ENCODE measurements around the gene PIR. TPM values are rescaled to one million over a fixed set of nuclear protein-coding genes. Genes with fewer than 3 reads are reported as not detected.

PIR gene
- total and polyA plus RNA-seq, 2 of the 8 experiments (the other 6 are each of a cell fraction or from before 2014, with no cell fraction given): 6.4 to 10.3 TPM

GRCh38 chrX:15437724-15438123, 55.4 kb downstream of the PIR start:
- no peak overlapping the region for H2BK12ac ChIP-seq (ENCODE audit: low read depth, low read length)
- no peak overlapping the region for H3K23ac ChIP-seq (ENCODE audit: insufficient read length)
- no peaks in the 10 kb centered on the region for H3K9me3 ChIP-seq (ENCODE audit: insufficient read depth in 2 of 2, low read depth in 1 of 2, low read length in 1 of 2)
- ChIA-PET POLR2A (ENCODE audit: partially characterized antibody) (no interaction called here), CTCF (ENCODE audit: partially characterized antibody) (interaction anchor here (0.8 to 1.4 kb wide), 3 partner anchors 11 to 34 kb away, joined by 3 to 4 read pairs (median 3); no protein-coding TSS in a partner anchor)
- H3K79me2 ChIP-seq (ENCODE audit: control insufficient read depth in 1 of 2, insufficient read depth in 2 of 2, low read length in 2 of 2): no peaks in the 10 kb centered on the region
- H3K79me1 ChIP-seq (ENCODE audit: low read depth, low read length): no peaks in the 10 kb centered on the region
- H3K4me1 ChIP-seq (replicated peaks in 1 of 4; ENCODE audit: control insufficient read depth in 3 of 4, insufficient read depth in 4 of 4, low read length in 3 of 4): no peaks in the 10 kb centered on the region
- no peaks in the 10 kb centered on the region for H3K27me3 ChIP-seq (replicated peaks in 1 of 4; ENCODE audit: control insufficient read depth in 3 of 4, extremely low read depth in 1 of 4, insufficient read depth in 3 of 4, low read length in 3 of 4)
- H2AK5ac ChIP-seq (ENCODE audit: low read depth, low read length): no peak overlapping the region
- DNase-seq (ENCODE audit: low read depth in 1 of 2, low spot score in 2 of 2) (no peak), FAIRE-seq (no peak)
- no peaks in the 10 kb centered on the region for H3K23me2 ChIP-seq (ENCODE audit: low read depth, low read length)
- WGBS, 2 experiments (ENCODE audit: extremely low coverage in 1 of 2, insufficient coverage in 1 of 2, insufficient read length in 1 of 2, insufficient replicate concordance in 2 of 2, low coverage in 1 of 2, low lambda C conversion rate in 2 of 2, missing lambda C conversion rate in 1 of 2): 90% methylated on average over 1 of the region's 1 CpG; no CpG with 5 or more reads in 1 of the 2 experiments
- H3K36me3 ChIP-seq (ENCODE audit: control insufficient read depth in 2 of 4, insufficient read depth in 4 of 4, low read length in 3 of 4): no peaks in the 10 kb centered on the region
- no peak overlapping the region for H3K4ac ChIP-seq (replicated peaks; ENCODE audit: insufficient read length, low read depth, low read length)
- no peak overlapping the region for H2BK120ac ChIP-seq (replicated peaks; ENCODE audit: low read depth, low read length)
- no peak overlapping the region for H3K4me2 ChIP-seq (ENCODE audit: insufficient read depth in 1 of 2, low read depth in 2 of 2, low read length in 2 of 2)
- no peak overlapping the region for H3K14ac ChIP-seq (ENCODE audit: insufficient read length)
- H2AFZ ChIP-seq (ENCODE audit: low read length): no peak overlapping the region
- H3K27ac ChIP-seq (ENCODE audit: low read depth, low read length): no peak overlapping the region
- H4K8ac ChIP-seq (ENCODE audit: extremely low read depth, insufficient read depth, low read length): no peak overlapping the region
- H3K18ac ChIP-seq (ENCODE audit: extremely low read depth, low read length): no peak overlapping the region
- no peak overlapping the region for H2BK20ac ChIP-seq (ENCODE audit: low read length)
- H2BK15ac ChIP-seq (ENCODE audit: low read length): no peak overlapping the region
- H3K4me3 ChIP-seq (ENCODE audit: extremely low read depth in 1 of 4, insufficient read depth in 2 of 4, low read depth in 3 of 4, low read length in 4 of 4): no peak overlapping the region
- H3K56ac ChIP-seq (replicated peaks; ENCODE audit: insufficient read length, low read depth, low read length): no peak overlapping the region
- H4K5ac ChIP-seq (ENCODE audit: insufficient read length, low read depth, low read length): no peak overlapping the region
- TF ChIP-seq TAF1 (IDR thresholded peaks at IDR 0.05; ENCODE audit: low read depth, low read length): no peak
- TF ChIP-seq CBX8 (IDR thresholded peaks at IDR 0.05; ENCODE audit: borderline replicate concordance, low read depth, low read length): no peak
- TF ChIP-seq SIRT6 (IDR thresholded peaks at IDR 0.05; ENCODE audit: low read length): no peak
- no peak for TF ChIP-seq SAP30 (IDR thresholded peaks at IDR 0.05; ENCODE audit: insufficient read depth, insufficient replicate concordance, low read length)
- TF ChIP-seq HDAC2 (IDR thresholded peaks at IDR 0.05; ENCODE audit: borderline replicate concordance in 1 of 2, low read depth in 2 of 2, low read length in 2 of 2): no peak
- no peak for TF ChIP-seq MAX (IDR thresholded peaks at IDR 0.05)
- no peak for TF ChIP-seq NRF1 (IDR thresholded peaks at IDR 0.05; ENCODE audit: low read depth, low read length)
- TF ChIP-seq KDM4A (IDR thresholded peaks at IDR 0.05; ENCODE audit: low read depth, low read length, severe bottlenecking): no peak
- TF ChIP-seq E2F6 (IDR thresholded peaks at IDR 0.05): no peak
- TF ChIP-seq SP2 (IDR thresholded peaks at IDR 0.05; ENCODE audit: low read length): no peak
- TF ChIP-seq TEAD4 (IDR thresholded peaks at IDR 0.05; ENCODE audit: low read depth, low read length): no peak
- no peak overlapping the region for H4K91ac ChIP-seq (replicated peaks; ENCODE audit: insufficient read length, low read length)
- H4K20me1 ChIP-seq (replicated peaks in 1 of 2; ENCODE audit: control insufficient read depth in 1 of 2, insufficient read depth in 2 of 2, low read length in 2 of 2): no peaks in the 10 kb centered on the region
- no peak overlapping the region for H3K9ac ChIP-seq (replicated peaks in 1 of 4; ENCODE audit: extremely low read depth in 1 of 4, low read depth in 3 of 4, low read length in 3 of 4)
- no peak overlapping the region for H2BK5ac ChIP-seq (ENCODE audit: low read depth, low read length)

Measured in H1 (cell line).